ENCODE results near the gene CMSS1.

The CMSS1 gene

DNA sequence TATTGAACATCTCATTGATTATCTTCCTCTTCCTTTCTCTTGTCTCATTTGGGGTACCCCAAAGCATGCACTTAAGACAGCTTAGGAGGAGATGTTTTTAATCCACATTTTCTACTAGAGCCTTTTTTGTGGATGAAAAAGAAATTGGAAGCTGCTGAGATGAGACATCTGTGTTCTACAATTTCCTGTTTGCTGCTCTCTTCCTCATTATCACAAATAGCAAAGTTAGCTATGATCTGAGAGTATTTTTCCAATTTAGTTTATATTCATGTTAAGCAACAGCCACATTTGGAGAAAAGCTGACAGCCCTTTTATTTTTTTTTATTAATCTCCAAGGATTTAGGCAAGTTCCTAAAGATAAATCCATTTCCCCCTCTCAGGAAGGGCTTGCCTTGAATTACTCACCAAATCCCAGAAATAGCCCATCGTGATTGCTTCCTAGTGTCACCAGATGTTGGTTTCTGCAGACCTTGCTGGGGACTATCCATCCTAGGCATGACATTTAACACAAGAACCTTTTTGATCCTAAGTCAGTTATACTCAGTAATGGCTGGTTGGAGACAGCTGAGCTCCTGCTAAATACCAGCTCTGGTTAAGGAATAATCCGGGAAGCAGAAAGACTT, 367.4 kb downstream of the CMSS1 start:
- no peak overlapping the region for H3K27ac ChIP-seq
- no peak for DNase-seq (ENCODE audit: low read depth, low spot score)

- H3K27ac ChIP-seq, result no peak overlapping the region
- DNase-seq (ENCODE audit: low read depth, low spot score), result no peak
These were observed 368.2 kb downstream of the CMSS1 start for GRCh38 chr3:100185847-100186246.

- DNase-seq (ENCODE audit: low read depth, low spot score), result no peak
- H3K27ac ChIP-seq, result no peak overlapping the region
These were observed 371.8 kb downstream of the CMSS1 start for GRCh38 chr3:100189444-100189964.

GRCh38 chr3:100195375-100195774, 377.7 kb downstream of the CMSS1 start:
- no peak overlapping the region for H3K27ac ChIP-seq
- DNase-seq (ENCODE audit: low read depth, low spot score), result no peak

- DNase-seq (ENCODE audit: low read depth, low spot score), result no peak
- no peak overlapping the region for H3K27ac ChIP-seq
These were observed 380.2 kb downstream of the CMSS1 start for GRCh38 chr3:100197876-100198275.

DNA sequence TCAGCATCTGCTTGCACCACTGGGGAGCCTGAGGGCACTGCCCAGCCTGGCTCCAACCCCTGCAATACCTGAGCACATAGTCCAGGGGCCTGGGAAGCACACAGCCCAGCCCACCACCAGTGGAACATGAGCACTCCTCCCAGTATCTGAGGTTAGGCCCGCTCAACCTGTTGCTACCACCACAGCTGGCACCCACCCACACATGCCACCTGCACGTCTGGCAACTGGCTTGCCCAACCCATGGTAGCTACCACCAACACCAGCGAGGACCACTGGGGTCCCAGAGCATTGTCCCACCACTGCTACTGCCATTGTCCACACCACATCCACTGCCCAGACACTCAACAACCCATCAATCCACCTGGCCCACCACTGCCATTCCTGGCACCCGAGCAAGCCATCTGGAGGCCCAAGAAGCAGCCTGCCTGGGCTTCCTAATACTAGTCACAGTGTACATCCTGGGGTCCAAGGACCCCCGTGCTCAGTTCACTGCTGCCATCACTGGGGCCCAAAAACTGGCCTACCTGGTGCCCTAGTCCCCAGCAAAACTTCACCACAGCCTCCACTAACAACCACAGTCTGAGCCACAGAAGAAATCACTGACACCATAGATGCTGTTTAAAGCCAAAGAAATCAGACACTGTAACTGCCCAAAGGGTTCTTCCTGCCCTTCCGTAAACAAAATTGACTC, 381.1 kb downstream of the CMSS1 start:
- DNase-seq (ENCODE audit: low read depth, low spot score), result no peak
- no peak overlapping the region for H3K27ac ChIP-seq

DNA sequence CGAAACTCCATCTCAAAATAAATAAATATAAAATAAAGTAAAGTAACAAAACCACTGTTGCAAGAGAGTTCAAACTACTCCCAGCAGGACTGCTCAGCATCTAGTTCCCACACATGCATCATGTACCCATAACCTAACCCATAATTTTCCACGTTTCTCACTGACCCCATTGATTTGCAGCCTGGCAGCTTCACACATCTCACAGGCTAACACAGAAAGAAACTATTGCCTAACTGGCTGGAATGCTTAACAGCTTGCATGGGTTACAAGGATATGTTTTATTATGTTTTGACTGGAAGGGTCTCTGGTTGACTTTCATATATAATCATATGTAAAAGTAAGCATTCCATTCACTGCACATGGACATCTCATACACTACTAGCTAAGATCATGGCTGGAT, 387.5 kb downstream of the CMSS1 start:
- H3K27ac ChIP-seq, result no peak overlapping the region
- DNase-seq (ENCODE audit: low read depth, low spot score), result no peak

GRCh38 chr3:100206687-100207086, 389.0 kb downstream of the CMSS1 start:
- DNase-seq (ENCODE audit: low read depth, low spot score), result no peak
- no peak overlapping the region for H3K27ac ChIP-seq

DNA sequence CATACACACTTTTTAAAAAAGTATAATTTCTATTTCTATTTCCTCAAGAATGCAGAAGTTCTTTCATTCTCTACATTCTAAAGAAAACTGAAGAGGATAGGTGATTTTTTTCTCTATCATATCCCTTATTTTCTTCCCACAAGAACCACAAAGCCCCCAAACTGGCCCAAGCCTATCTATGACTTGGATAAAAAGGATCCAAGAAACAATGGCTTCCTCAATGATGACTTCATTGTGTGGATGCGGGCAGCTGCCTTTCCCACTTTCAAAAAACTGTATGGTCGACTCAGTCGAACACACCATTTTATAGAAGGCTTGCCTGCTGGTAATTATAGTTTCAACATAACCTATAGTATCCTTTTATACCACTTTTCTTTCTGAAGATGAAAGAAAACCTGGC, 390.2 kb downstream of the CMSS1 start:
- no peak overlapping the region for H3K27ac ChIP-seq
- DNase-seq (ENCODE audit: low read depth, low spot score), result no peak

- no peak for DNase-seq (ENCODE audit: low read depth, low spot score)
- H3K27ac ChIP-seq, result no peak overlapping the region
These were observed 391.5 kb downstream of the CMSS1 start for GRCh38 chr3:100209169-100209568.

DNA sequence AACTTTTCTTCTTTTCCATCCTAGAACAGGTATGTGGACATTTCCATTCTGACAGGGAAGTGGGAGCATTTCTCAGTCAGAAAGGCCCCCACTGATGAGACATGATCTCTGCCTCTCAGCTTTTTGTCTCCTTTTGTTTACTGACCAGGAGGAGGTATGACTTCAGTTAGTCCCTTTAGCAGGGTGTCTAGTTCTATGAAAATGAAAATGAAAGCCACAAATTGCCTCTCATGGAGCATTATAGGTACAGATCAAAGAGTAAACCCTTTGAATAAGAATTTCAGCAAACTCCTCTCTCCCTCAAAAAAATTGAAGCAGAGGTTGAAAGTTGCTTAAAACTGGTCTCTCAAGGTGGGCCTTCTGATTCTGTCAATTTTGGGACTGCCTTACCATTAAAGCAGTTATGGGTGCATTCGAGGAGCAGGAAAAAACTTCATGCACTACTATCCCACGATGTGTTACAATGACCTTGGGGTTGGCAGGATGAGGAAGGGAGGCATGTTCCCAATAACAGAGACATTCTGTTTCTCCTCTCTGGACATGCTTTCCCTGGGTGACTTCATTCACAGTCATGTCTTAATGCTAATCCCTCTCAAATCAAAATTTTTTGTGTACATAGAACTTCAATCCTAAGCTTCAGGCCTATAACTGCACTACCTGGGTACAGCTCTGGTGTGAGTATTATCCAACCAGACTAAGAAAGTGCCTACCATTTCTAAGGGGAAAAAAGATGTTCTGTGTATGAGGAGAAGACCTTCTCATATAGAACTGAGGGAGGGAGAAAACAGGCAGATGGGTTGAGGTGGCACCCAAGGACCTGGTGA, 392.5 kb downstream of the CMSS1 start:
- no peak for DNase-seq (ENCODE audit: low read depth, low spot score)
- no peak overlapping the region for H3K27ac ChIP-seq

GRCh38 chr3:100210772-100211135, 393.1 kb downstream of the CMSS1 start:
- H3K27ac ChIP-seq, result no peak overlapping the region
- DNase-seq (ENCODE audit: low read depth, low spot score), result no peak

GRCh38 chr3:100213891-100214573, 396.4 kb downstream of the CMSS1 start:
- H3K27ac ChIP-seq, result no peak overlapping the region
- no peak for DNase-seq (ENCODE audit: low read depth, low spot score)

GRCh38 chr3:100214574-100214964, 396.9 kb downstream of the CMSS1 start:
- DNase-seq (ENCODE audit: low read depth, low spot score), result no peak
- no peak overlapping the region for H3K27ac ChIP-seq

GRCh38 chr3:100216713-100217112, 399.1 kb downstream of the CMSS1 start:
- DNase-seq (ENCODE audit: low read depth, low spot score), result no peak

DNA sequence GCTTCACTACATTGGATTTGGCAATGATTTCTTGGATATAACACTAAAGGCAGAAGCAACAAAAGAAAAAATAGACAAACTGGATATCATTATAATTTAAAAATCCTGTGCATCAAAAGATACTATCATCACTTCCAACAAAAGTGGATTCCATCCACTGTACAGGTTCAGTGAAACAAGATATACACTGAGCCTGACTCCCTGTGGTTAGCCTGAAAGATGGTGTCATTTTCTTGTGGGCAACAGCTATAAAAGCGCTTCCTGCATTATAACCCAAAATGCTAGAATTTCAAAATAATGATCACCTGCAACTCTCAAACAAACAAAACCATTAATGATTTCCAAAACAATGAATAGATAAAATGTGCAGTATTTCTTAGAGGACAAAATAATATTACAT, 403.5 kb downstream of the CMSS1 start:
- no peak overlapping the region for H3K27ac ChIP-seq
- no peak for DNase-seq (ENCODE audit: low read depth, low spot score)

More at GRCh38 chr3:100216713-100217112, 399.1 kb downstream of the CMSS1 start:
- H3K27ac ChIP-seq, result no peak overlapping the region

GRCh38 chr3:100225193-100225592, 407.5 kb downstream of the CMSS1 start:
- DNase-seq (ENCODE audit: low read depth, low spot score), result no peak
- no peak overlapping the region for H3K27ac ChIP-seq

- H3K27ac ChIP-seq, result no peak overlapping the region
- DNase-seq (ENCODE audit: low read depth, low spot score), result no peak
These were observed 408.2 kb downstream of the CMSS1 start for GRCh38 chr3:100225883-100226282.

DNA sequence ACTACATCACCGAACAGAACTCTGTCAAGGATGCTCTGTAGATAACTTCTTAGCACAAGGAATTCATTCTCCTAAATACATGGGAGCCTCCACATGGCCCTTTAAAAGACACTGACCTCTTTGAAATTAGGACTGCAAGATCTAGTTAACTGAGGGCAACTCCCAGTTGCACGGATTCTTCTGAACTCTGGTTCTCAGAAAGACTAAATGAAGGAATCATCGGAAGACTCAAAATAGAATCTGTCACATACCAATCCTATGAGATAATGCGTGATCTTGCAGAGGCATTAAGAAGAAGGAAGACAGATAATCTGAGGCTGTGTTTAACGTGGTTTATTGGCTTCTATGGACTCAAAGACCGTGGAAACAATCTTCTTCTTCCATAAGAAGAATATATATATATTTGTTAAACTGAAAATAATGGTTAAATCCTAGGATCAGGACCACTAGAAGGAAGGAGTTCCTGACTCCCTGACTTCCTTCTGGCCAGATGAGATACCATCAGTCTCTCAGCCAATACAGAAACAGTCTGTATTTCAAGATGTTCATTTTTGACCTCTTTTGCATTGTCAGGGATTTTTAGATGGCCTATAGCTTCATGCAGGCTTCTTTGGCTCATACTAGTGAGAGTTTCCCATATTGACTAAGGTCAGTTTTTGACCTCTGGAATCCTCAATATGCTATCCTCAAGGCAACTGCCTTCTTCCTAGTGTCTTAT, 409.2 kb downstream of the CMSS1 start:
- no peak overlapping the region for H3K27ac ChIP-seq
- DNase-seq (ENCODE audit: low read depth, low spot score), result no peak

GRCh38 chr3:100227511-100227921, 409.9 kb downstream of the CMSS1 start:
- DNase-seq (ENCODE audit: low read depth, low spot score), result no peak
- no peak overlapping the region for H3K27ac ChIP-seq

All from epithelial cell of prostate (primary cell).